Keratinocyte (primary cell): Measurements from ENCODE around the gene KREMEN1.

Experiments used
- CTCF ChIP-seq, 3 experiments: IDR thresholded peaks in 1 of 3; conservative IDR thresholded peaks in 1 of 3; optimal IDR thresholded peaks in 1 of 3; 2 replicates in 2 of 3; 3 replicates in 1 of 3; pipeline versions ENCODE3 to v1.5.1; 2011; ENCODE audit warnings: low read length in 3 of 3, mild to moderate bottlenecking in 3 of 3, moderate library complexity in 2 of 3, control low read depth in 1 of 3, inconsistent platforms in 1 of 3; ENCODE audit not compliant: insufficient read depth in 2 of 3; ENCODE audit errors: extremely low read depth in 1 of 3
- EZH2 ChIP-seq: IDR thresholded peaks from one replicate; pipeline ENCODE4 v1.6.1; 2012; ENCODE audit warnings: inconsistent platforms, mild to moderate bottlenecking, low read length, moderate library complexity

- TF ChIP-seq CTCF (optimal IDR thresholded peaks at IDR 0.05 in 1 of 3, IDR thresholded peaks at IDR 0.05 in 1 of 3, conservative IDR thresholded peaks at IDR 0.05 in 1 of 3; ENCODE audit: extremely low read depth in 1 of 3, insufficient read depth in 2 of 3, low read length in 3 of 3) (no peak), EZH2 (no peak)
These were observed 61.6 kb downstream of the KREMEN1 start for GRCh38 chr22:29134448-29134847.
